NCI-H2227 treated with DMSO at 0.1 percent for 48 hours (cell line): ENCODE results near the gene LCAT.
A peak's percentile ranks its signal among the peaks of the same experiment; 100 is the strongest.

ENCODE experiments used
- DNase-seq: peaks from one replicate; lab custom pipeline; 2025; lab: John Stamatoyannopoulos, UW

The LCAT gene

DNA sequence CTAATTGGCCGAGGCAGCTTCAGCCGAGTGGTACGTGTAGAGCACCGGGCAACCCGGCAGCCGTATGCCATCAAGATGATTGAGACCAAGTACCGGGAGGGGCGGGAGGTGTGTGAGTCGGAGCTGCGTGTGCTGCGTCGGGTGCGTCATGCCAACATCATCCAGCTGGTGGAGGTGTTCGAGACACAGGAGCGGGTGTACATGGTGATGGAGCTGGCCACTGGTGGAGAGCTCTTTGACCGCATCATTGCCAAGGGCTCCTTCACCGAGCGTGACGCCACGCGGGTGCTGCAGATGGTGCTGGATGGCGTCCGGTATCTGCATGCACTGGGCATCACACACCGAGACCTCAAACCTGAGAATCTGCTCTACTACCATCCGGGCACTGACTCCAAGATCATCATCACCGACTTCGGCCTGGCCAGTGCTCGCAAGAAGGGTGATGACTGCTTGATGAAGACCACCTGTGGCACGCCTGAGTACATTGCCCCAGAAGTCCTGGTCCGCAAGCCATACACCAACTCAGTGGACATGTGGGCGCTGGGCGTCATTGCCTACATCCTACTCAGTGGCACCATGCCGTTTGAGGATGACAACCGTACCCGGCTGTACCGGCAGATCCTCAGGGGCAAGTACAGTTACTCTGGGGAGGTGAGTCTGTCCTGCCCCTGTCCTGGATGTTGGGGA is 34.7 kb downstream of the LCAT start:
- DNase-seq = no peak

DNA sequence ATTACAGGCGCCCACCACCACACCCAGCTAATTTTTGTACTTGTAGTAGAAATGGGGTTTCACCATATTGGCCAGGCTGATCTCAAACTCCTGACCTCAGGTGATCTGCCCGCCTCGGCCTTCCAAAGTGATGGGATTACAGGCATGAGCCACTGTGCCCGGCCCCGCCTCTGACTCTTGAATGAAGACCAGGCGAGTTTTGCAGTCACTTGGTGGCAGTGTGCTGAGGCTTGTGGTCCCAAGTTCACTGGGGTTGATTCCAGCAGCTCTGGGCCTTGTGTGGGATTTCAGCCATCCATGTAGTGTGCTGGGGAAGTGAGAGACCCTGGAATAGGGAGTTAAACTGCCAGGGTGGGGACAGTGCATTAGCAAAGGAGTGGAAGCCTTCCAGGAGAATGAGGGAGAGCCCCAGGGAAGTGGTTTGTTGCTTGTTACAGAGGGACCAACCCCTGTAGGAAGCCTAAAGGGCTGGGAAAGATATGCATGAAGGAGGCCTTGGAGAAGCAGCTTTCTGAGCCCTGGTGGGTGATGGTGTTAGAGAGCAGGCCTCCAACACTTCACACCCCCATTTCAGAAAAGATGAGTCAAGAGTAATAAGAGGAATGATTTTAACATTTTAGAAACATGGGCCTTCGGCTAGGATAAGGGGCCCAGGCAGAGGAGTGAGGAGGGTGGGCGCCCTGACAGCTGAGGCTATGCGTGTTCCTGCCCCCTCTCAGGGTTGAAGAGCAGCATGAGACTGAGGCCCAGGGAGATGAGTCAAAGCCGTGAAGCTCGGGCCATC is 36.3 kb downstream of the LCAT start:
- no peak for DNase-seq

DNA sequence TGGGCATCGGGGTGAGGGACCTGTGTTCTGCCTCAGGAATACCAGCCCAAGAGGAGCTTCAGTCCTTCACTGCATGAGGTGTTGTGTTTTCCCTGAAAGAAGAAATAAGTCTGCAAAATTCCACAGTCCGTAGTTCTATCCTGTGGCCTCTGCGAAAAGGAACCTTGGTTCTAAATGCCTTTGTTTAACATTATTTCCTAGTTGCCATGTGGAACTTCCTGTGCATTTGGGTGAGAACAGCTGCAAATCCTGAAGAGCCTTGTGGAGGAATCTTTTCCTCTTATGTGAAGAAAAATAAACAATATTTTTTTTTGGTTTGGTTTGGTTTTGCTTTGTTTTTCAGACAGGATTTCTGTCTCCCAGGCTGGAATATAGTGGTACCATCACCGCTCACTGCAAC is 41.1 kb downstream of the LCAT start:
- no peak for DNase-seq

DNA sequence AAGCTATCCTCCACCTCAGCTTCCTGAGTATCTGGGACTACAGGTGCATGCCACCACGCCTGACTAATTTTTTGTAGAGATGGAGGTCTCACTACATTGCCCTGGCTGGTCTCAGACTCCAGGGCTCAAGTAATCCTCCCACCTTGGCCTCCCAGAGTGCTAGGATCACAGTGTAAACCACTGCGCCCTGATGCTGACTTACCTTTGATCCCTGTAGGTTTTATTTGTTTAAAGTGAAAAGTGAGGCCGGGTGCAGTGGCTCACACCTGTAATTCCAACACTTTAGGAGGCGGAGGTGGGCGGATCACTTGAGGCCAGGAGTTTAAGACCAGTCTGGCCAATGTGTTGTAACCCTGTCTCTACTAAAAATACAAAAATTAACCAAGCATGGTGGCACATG is 42.2 kb downstream of the LCAT start:
- no peak for DNase-seq

DNA sequence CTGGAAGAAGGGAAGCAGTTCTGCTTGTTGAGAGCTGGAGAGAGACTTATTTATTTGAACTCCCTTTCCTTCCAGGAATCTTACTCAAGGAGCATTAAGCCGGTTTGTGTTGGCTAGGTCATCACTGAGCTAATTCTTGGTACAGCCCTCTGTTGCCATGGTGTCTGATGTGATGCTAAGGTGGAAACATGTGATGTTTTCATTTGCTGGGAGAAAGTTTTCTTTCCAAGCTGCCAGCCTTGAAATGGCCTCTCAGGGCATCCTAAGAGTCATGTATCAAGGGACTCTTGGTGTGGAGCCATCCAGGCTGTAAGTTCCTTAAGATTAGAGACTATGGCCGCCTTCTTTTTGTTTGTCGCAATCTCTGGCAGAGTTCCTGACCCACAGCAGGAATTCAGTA is 46.7 kb downstream of the LCAT start:
- no peak for DNase-seq

DNA sequence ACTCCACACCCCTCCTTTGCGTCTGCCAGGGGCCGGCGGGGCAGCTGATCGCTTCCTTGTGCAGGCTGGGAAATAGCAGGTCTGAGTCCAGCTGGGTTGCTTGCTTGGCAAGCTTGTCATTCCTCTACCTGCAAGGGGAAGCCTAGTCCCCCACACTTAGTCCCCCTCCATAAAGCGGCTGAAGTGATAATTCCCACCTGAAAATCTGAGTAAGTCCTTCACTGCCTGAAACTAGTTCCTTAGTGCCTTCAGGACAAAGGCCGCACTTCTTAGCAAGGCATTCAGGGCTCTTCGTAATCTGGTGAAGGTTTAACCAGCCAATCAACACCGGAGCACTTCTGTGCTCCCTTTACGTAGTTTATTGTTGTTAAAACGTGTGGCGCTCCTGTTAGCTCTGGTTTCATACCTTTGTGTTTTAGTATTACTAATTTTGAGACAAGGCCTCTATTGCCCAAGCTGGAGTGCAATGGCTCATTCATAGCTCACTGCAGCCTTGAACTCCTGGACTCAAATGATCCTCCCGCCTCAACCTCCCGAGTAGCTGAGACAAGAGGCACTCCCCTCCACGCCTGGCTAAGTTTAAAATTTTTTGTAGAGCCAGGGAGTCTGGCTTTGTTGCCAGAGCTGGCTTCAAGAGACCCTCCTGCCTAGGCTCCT is 50.0 kb downstream of the LCAT start:
- DNase-seq = no peak

DNA sequence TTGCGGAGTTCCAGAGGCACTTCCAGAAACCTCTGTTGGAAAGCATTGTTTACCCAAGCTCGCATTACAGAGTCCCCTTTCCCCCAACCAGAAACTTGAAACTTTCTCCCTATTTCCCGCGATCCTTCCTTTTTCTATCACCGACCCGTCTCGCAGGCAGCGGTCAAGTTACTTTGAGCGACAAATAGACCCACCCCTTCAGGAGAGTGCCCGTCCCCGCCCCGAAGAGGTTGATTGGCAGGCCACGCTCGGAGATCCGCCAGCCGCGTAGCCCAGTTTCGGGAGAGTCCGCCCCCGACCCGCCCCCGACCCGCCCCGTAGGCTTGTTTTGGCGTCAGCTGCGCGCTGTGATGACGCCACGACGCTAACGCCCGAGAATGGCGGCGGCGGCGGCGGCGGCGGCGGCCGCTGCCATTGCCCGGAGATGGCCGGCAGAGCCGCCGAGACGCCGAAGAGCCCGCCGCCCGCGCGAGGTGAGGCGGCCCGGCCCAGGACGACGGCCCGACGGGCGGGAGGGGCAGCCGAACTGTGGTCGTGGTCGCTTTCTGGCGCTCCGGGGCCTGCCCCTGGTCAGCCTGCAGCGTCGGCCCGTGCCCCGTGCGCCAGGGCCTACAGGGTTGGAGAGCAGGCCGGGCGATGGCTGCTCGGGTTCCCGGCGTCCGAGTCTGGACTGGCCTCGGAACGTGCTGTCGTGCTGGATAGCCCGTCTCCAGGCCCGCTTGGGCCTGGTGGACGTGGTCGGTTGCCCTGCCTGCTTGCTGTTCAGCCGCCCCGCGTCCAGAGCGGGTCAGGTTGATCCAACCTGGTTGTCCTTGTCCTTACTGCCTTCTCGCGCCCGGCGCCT is 50.8 kb downstream of the LCAT start, which contains the start of gene PSKH1:
Gene PSKH1 (plus strand): TSS at position 356 of the 844 bp plus-strand sequence. CDS start 15,496 bp downstream, outside the sequence.
- peak; percentile 89 for DNase-seq

DNA sequence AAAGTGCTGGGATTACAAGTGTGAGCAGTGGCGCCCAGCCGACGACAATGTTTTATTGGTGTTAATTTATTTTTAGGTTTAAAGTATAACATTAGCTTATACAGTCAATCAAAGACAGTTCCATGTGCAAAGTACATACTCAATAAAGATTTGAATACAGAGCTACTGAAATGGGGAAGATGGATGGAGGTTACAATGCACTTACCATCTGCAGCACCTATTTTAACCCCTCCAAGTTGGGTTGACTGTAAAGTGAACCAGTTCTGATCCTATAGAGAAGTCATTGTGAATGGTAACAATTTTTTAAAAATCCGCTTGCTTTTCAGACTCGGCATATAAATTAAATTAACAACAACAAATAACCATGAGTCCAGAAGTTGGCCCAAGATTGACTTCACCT is 51.5 kb downstream of the LCAT start:
- no peak for DNase-seq
